HFFc6 (cell line): ENCODE results near the gene DRAM1. TPM values are rescaled to one million over a fixed set of nuclear protein-coding genes. Genes with fewer than 3 reads are reported as not detected.

ENCODE experiments used
- DNase-seq: peaks from one replicate; pipeline ENCODE4 v3.0.0-alpha.2; 2018
- H3K27ac Mint-ChIP-seq: 2 replicates; pipeline ENCODE4 v1.8.0; 2020; ENCODE audit warnings: mild to moderate bottlenecking, mixed read lengths
- H3K27me3 Mint-ChIP-seq: 2 replicates; pipeline ENCODE4 v1.8.0; 2021; ENCODE audit warnings: mild to moderate bottlenecking, moderate library complexity, mixed read lengths; ENCODE audit not compliant: insufficient read depth
- H3K36me3 Mint-ChIP-seq: 2 replicates; pipeline ENCODE4 v1.8.0; 2021; ENCODE audit warnings: low read depth, mixed read lengths
- H3K4me1 Mint-ChIP-seq: 2 replicates; pipeline ENCODE4 v1.8.0; 2020; ENCODE audit warnings: low read depth, mixed read lengths
- H3K4me3 Mint-ChIP-seq: 2 replicates; pipeline ENCODE4 v1.8.0; 2020; ENCODE audit warnings: mild to moderate bottlenecking, moderate library complexity, mixed read lengths
- H3K9me3 Mint-ChIP-seq: 2 replicates; pipeline ENCODE4 v1.8.0; 2020; ENCODE audit warnings: mild to moderate bottlenecking, mixed read lengths
- CTCF ChIP-seq: fragments of 200-600 bp; sonication (generic); IDR thresholded peaks from 2 replicates; pipeline ENCODE4 v1.5.0; 2021; ENCODE audit warnings: antibody characterized with exemption, mild to moderate bottlenecking
- total RNA-seq, 6 experiments: library from RNA; stranded (reverse); fragmentation: NEBNext Ultra II Directional; extraction: Animal tissue kit (Norgen Biotek cat#: 25700); gene quantifications; 2 replicates in 1 of 6; 3 replicates in 5 of 6; pipeline ENCODE4 v1.2.3, GENCODE V29; 2021

DRAM1 gene
- total RNA-seq, 6 experiments from 2014 or later = 109 to 136 (median 122) TPM

- no peak for DNase-seq
- Mint-ChIP-seq H3K4me3 (no peak overlapping the region), H3K36me3 (no peaks in the 10 kb centered on the region), H3K27me3 (no peaks in the 10 kb centered on the region; the same call in 1 of the 2 replicates), H3K27ac (peak overlapping the region; percentile 2; the same call in 1 of the 2 replicates), H3K9me3 (no peaks in the 10 kb centered on the region), H3K4me1 (peaks cover 9% of the 10 kb centered on the region)
- TF ChIP-seq CTCF = no peak
Measured at GRCh38 chr12:101845137-101845711, 32.2 kb upstream of the DRAM1 start.

GRCh38 chr12:101847325-101847724 lies 30.1 kb upstream of the DRAM1 start:
- peaks cover 6% of the 10 kb centered on the region; the same call in 1 of the 2 replicates for H3K4me1 Mint-ChIP-seq
- no peak for TF ChIP-seq CTCF
- H3K36me3 Mint-ChIP-seq = no peaks in the 10 kb centered on the region
- DNase-seq = no peak
- H3K27me3 Mint-ChIP-seq = no peaks in the 10 kb centered on the region; the same call in 1 of the 2 replicates
- H3K27ac Mint-ChIP-seq = no peak overlapping the region
- no peaks in the 10 kb centered on the region for H3K9me3 Mint-ChIP-seq
- H3K4me3 Mint-ChIP-seq = no peak overlapping the region

- TF ChIP-seq CTCF = no peak
- H3K27me3 Mint-ChIP-seq = no peaks in the 10 kb centered on the region
- H3K27ac Mint-ChIP-seq = no peak overlapping the region
- H3K36me3 Mint-ChIP-seq = peaks cover 10% of the 10 kb centered on the region
- H3K4me1 Mint-ChIP-seq = peaks cover 3% of the 10 kb centered on the region; the same call in 1 of the 2 replicates
- no peak overlapping the region for H3K4me3 Mint-ChIP-seq
- H3K9me3 Mint-ChIP-seq = no peaks in the 10 kb centered on the region
- DNase-seq = no peak
Measured at GRCh38 chr12:101850199-101850598, 27.2 kb upstream of the DRAM1 start.

GRCh38 chr12:101852998-101853397 lies 24.4 kb upstream of the DRAM1 start:
- no peak overlapping the region for H3K4me3 Mint-ChIP-seq
- H3K36me3 Mint-ChIP-seq = peaks cover 10% of the 10 kb centered on the region
- no peaks in the 10 kb centered on the region for H3K27me3 Mint-ChIP-seq
- no peaks in the 10 kb centered on the region for H3K9me3 Mint-ChIP-seq
- no peak for TF ChIP-seq CTCF
- no peak overlapping the region for H3K27ac Mint-ChIP-seq
- no peaks in the 10 kb centered on the region; the same call in 1 of the 2 replicates for H3K4me1 Mint-ChIP-seq
- DNase-seq = no peak

GRCh38 chr12:101854747-101855146 lies 22.6 kb upstream of the DRAM1 start:
- H3K9me3 Mint-ChIP-seq = no peaks in the 10 kb centered on the region
- H3K4me1 Mint-ChIP-seq = no peaks in the 10 kb centered on the region; the same call in 1 of the 2 replicates
- TF ChIP-seq CTCF = no peak
- peak overlapping the region; percentile 79 for H3K27ac Mint-ChIP-seq
- DNase-seq = no peak
- peaks cover 10% of the 10 kb centered on the region for H3K36me3 Mint-ChIP-seq
- no peak overlapping the region for H3K4me3 Mint-ChIP-seq
- no peaks in the 10 kb centered on the region for H3K27me3 Mint-ChIP-seq
